Transverse colon (tissue), 4 donors: Measurements from ENCODE around the gene RASSF3. TPM values are rescaled to one million over a fixed set of nuclear protein-coding genes. Genes with fewer than 3 reads are reported as not detected.

Experiments
- DNase-seq: peaks from one replicate; pipeline ENCODE4 v3.0.0-alpha.2; 2019
- H3K27ac ChIP-seq, 4 donors: fragments of 200-600 bp; sonication (generic); 2 replicates each; pipeline ENCODE4 v1.5.1; 2016 to 2018; ENCODE audit warnings: inconsistent platforms in 4 of 4
- H3K27me3 ChIP-seq: fragments of 200-600 bp; sonication (generic); 2 replicates; pipeline ENCODE4 v1.5.1; 2017; ENCODE audit warnings: inconsistent platforms
- H3K36me3 ChIP-seq, 4 donors: fragments of 200-600 bp; sonication (generic); 2 replicates each; pipeline ENCODE4 v1.5.1; 2017 to 2019; ENCODE audit warnings: inconsistent platforms in 4 of 4
- H3K4me1 ChIP-seq, 4 donors: fragments of 200-600 bp; sonication (generic); 2 replicates each; pipeline ENCODE4 v1.5.1; 2017 to 2020; ENCODE audit warnings: inconsistent platforms in 4 of 4
- H3K4me3 ChIP-seq, 4 donors: fragments of 200-600 bp; sonication (generic); 1 replicate in 1 of 4; 2 replicates in 3 of 4; pipeline versions ENCODE4 v1.5.1 to v1.6.1; 2017 to 2019; ENCODE audit warnings: inconsistent platforms in 4 of 4
- H3K9me3 ChIP-seq, 2 donors: fragments of 200-600 bp; sonication (generic); 2 replicates each; pipeline ENCODE4 v1.5.1; 2017 to 2019; ENCODE audit warnings: inconsistent platforms in 2 of 2
- CTCF ChIP-seq, 5 experiments: fragments of 200-600 bp in 3 of 5; fragments of 450-650 bp in 2 of 5; sonication (generic) in 3 of 5; IDR thresholded peaks; 1 replicate in 2 of 5; 2 replicates in 3 of 5; pipeline ENCODE4 v1.5.1; 2016 to 2017; ENCODE audit warnings: antibody characterized with exemption in 5 of 5, inconsistent platforms in 3 of 5, mild to moderate bottlenecking in 2 of 5, moderate library complexity in 1 of 5
- EP300 ChIP-seq: sonication (generic); formaldehyde crosslinking; IDR thresholded peaks from one replicate; pipeline ENCODE4 v1.6.1; 2017; ENCODE audit warnings: antibody characterized with exemption, low read depth
- POLR2A ChIP-seq: fragments of 450-650 bp; IDR thresholded peaks from one replicate; pipeline ENCODE4 v1.6.1; 2016; ENCODE audit warnings: antibody characterized with exemption, mild to moderate bottlenecking, moderate library complexity
- POLR2AphosphoS5 ChIP-seq, 3 donors: sonication (generic); formaldehyde crosslinking; IDR thresholded peaks; one replicate each; pipeline ENCODE4 v1.6.1; 2016; ENCODE audit warnings: antibody characterized with exemption in 3 of 3
- WGBS, 2 donors: methylation state at CpG; one replicate each; pipeline ENCODE4 v1.1.5; 2018; ENCODE audit warnings: low coverage in 1 of 2; 5-methylcytosine and 5-hydroxymethylcytosine counted together
- in situ Hi-C, 4 donors: fragments of 200-750 bp; cut with MboI; loops; one replicate each; pipeline versions ENCODE4 v1.15.0 to v1.15.1; 2017; ENCODE audit warnings: low sequenced_read_pairs in 3 of 4, low pct_ligation_motif_present in 1 of 4, low pct_unique_long_range_greater_than_20kb in 1 of 4
- intact Hi-C: fragments of 100-400 bp; cut with DNase I; formaldehyde crosslinking; loops from one replicate; pipeline ENCODE4 v1.15.1; 2023; ENCODE audit warnings: low total_unique reads
- total RNA-seq, 4 donors: library from RNA; depleted of rRNA; stranded (reverse); fragments of >200 nt; gene quantifications; one replicate each; pipeline ENCODE4 v1.1.0, GENCODE V29; 2016

Gene RASSF3
- total RNA-seq, 4 donors from 2014 or later = 41.6 to 83.2 (median 62.5) TPM

- peak overlapping the region; percentile 80 to 90 (median 86) for H3K27ac ChIP-seq
- no peak overlapping the region for H3K4me3 ChIP-seq
- in situ Hi-C loops (no loop called here), intact Hi-C loops (no loop called here)
- TF ChIP-seq POLR2A (no peak), EP300 (peak; percentile 94), POLR2AphosphoS5 (IDR thresholded peaks at IDR 0.05) (peak; percentile 88 to 97 (median 94)), CTCF (IDR thresholded peaks at IDR 0.05) (no peak)
- peaks cover 0 to 9% (median 0%) of the 10 kb centered on the region in 4 donors for H3K36me3 ChIP-seq
- DNase-seq = peak; percentile 58
- peaks cover 34 to 55% (median 44%) of the 10 kb centered on the region in 4 donors for H3K4me1 ChIP-seq
- H3K9me3 ChIP-seq = no peaks in the 10 kb centered on the region
- no peaks in the 10 kb centered on the region for H3K27me3 ChIP-seq
- 36 to 53% methylated on average over 3 to 6 of the region's 6 CpGs for WGBS, 2 donors
Measured at GRCh38 chr12:64682572-64683277, 72.4 kb downstream of the RASSF3 start.

GRCh38 chr12:64683816-64684543, 73.7 kb downstream of the RASSF3 start:
- TF ChIP-seq POLR2AphosphoS5 (IDR thresholded peaks at IDR 0.05) = no peak
- no peak for TF ChIP-seq EP300
- TF ChIP-seq CTCF (IDR thresholded peaks at IDR 0.05) = no peak
- TF ChIP-seq POLR2A = no peak
- WGBS, 2 donors = 85 to 86% methylated on average over 8 to 10 of the region's 10 CpGs
- in situ Hi-C loops = no loop called here

DNA sequence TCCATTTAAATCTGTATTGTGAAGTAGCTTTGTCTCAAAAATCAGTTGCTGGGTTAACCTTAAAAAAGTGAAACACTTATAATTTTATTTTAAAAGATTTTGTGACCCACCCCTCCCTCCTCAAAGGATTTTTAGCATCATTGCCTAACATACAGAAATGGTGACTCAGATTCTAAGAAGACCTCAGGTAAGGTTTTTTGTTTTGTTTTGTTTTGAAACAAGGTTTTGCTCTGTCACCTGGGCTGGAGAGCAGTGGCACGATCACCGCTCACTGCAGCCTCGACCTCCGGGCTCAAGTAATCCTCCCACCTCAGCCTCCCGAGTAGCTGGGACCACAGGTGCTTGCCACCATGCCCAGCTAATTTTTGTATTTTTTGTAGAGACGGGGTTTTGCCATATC, 74.8 kb downstream of the RASSF3 start:
- Histone ChIP-seq H3K27ac (peak overlapping the region; percentile 50 to 90 (median 84)), H3K27me3 (no peaks in the 10 kb centered on the region), H3K4me1 (peaks cover 23 to 41% (median 32%) of the 10 kb centered on the region in 4 donors), H3K4me3 (no peak overlapping the region), H3K9me3 (no peaks in the 10 kb centered on the region), H3K36me3 (peaks cover 0 to 9% (median 0%) of the 10 kb centered on the region in 4 donors)
- in situ Hi-C loops = no loop called here
- 87 to 92% methylated on average over 6 of the region's 6 CpGs for WGBS, 2 donors
- intact Hi-C loops = no loop called here
- DNase-seq = no peak
- TF ChIP-seq EP300 (no peak), POLR2A (no peak), POLR2AphosphoS5 (IDR thresholded peaks at IDR 0.05) (no peak), CTCF (IDR thresholded peaks at IDR 0.05) (no peak)

More at GRCh38 chr12:64683816-64684543, 73.7 kb downstream of the RASSF3 start:
- H3K36me3 ChIP-seq = peaks cover 0 to 9% (median 0%) of the 10 kb centered on the region in 4 donors
- H3K27ac ChIP-seq = peak overlapping the region; percentile 80 to 90 (median 86)
- H3K9me3 ChIP-seq = no peaks in the 10 kb centered on the region
- H3K4me1 ChIP-seq = peaks cover 32 to 52% (median 42%) of the 10 kb centered on the region in 4 donors
- DNase-seq = no peak
- H3K4me3 ChIP-seq = no peak overlapping the region
- no peaks in the 10 kb centered on the region for H3K27me3 ChIP-seq
- intact Hi-C loops = no loop called here

DNA sequence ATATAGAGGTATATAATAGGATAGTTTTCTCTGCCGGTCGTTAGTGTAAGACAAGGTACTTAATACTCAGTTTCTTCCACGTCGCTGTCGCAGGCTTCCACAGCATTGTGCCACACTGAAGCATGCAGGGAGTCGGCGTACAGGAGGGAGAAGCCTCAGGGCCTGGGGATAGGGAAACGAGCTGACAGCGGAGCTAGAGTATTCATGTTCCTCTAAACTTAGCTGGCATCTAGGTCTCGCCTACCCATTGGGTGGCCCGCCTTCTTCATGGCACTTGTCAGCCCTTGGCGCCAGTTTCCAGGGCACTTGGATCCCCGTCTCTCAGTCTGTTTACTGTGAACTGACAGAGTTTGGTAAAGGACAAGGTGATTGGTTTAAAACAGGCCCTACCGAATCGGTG, 75.3 kb downstream of the RASSF3 start:
- intact Hi-C loops = no loop called here
- H3K4me3 ChIP-seq = no peak overlapping the region
- TF ChIP-seq EP300 (no peak), CTCF (IDR thresholded peaks at IDR 0.05) (no peak), POLR2AphosphoS5 (IDR thresholded peaks at IDR 0.05) (no peak), POLR2A (no peak)
- peaks cover 0 to 9% (median 0%) of the 10 kb centered on the region in 4 donors for H3K36me3 ChIP-seq
- DNase-seq = no peak
- no peaks in the 10 kb centered on the region for H3K9me3 ChIP-seq
- in situ Hi-C loops = no loop called here
- H3K4me1 ChIP-seq = peaks cover 17 to 37% (median 28%) of the 10 kb centered on the region in 4 donors
- WGBS, 2 donors = 81 to 92% methylated on average over 4 to 15 of the region's 15 CpGs
- H3K27me3 ChIP-seq = no peaks in the 10 kb centered on the region
- H3K27ac ChIP-seq = peak overlapping the region; percentile 50 to 90 (median 84)
